Adrenal gland (tissue), 12 donors: ENCODE results near the gene PMIS2. TPM values are rescaled to one million over a fixed set of nuclear protein-coding genes. Genes with fewer than 3 reads are reported as not detected.

ENCODE experiments used
- DNase-seq, 7 donors: peaks; one replicate each; pipeline ENCODE4 v3.0.0-alpha.2; 2019 to 2020
- H3K27ac ChIP-seq, 5 donors: fragments of 200-600 bp; sonication (generic) in 4 of 5; 1 replicate in 3 of 5; 2 replicates in 2 of 5; pipeline versions ENCODE4 v1.5.1 to v1.8.0; 2016 to 2020; ENCODE audit warnings: mild to moderate bottlenecking in 1 of 5
- H3K27me3 ChIP-seq: fragments of 200-600 bp; 2 replicates; pipeline ENCODE4 v1.8.0; 2021
- H3K36me3 ChIP-seq, 2 donors: fragments of 200-600 bp; replicated peaks in 1 of 2; 1 replicate in 1 of 2; 2 replicates in 1 of 2; pipeline versions ENCODE4 v1.5.1 to v1.8.0; 2018 to 2022
- H3K4me1 ChIP-seq, 2 donors: fragments of 200-600 bp; replicated peaks in 1 of 2; 1 replicate in 1 of 2; 2 replicates in 1 of 2; pipeline versions ENCODE4 v1.5.1 to v1.8.0; 2018 to 2021
- H3K4me3 ChIP-seq, 4 donors: fragments of 200-600 bp; sonication (generic) in 3 of 4; one replicate each; pipeline ENCODE4 v1.5.1; 2016 to 2018
- H3K9me3 ChIP-seq, 3 donors: fragments of 200-600 bp; sonication (generic) in 1 of 3; replicated peaks in 1 of 3; 1 replicate in 2 of 3; 2 replicates in 1 of 3; pipeline versions ENCODE4 v1.5.1 to v1.8.0; 2016 to 2021
- CTCF ChIP-seq, 6 experiments: fragments of 450-650 bp in 4 of 6; fragments of 200-600 bp in 2 of 6; sonication (generic) in 1 of 6; IDR thresholded peaks; 1 replicate in 5 of 6; 2 replicates in 1 of 6; pipeline versions ENCODE4 v1.5.1 to v1.8.0; 2016 to 2021; ENCODE audit warnings: antibody characterized with exemption in 6 of 6, mild to moderate bottlenecking in 2 of 6, moderate library complexity in 1 of 6
- POLR2A ChIP-seq, 2 donors: fragments of 450-650 bp; IDR thresholded peaks; one replicate each; pipeline ENCODE4 v1.6.1; 2017; ENCODE audit warnings: antibody characterized with exemption in 2 of 2, mild to moderate bottlenecking in 2 of 2, moderate library complexity in 1 of 2
- WGBS, 4 donors: extraction: QIAGEN DNeasy Blood & Tissue Kit in 2 of 4; methylation state at CpG; one replicate each; pipeline versions ENCODE4 v1.1.5 to v1.1.7; 2013 to 2017; 5-methylcytosine and 5-hydroxymethylcytosine counted together
- intact Hi-C, 2 donors: fragments of 100-400 bp; cut with DNase I; formaldehyde crosslinking; loops; one replicate each; pipeline versions ENCODE4 v1.14.1 to v1.15.0; 2022 to 2023
- polyA plus RNA-seq, 3 donors: library from polyadenylated mRNA; stranded (reverse); fragments of 200-250 nt in 2 of 3; fragments of 350-450 nt in 1 of 3; fragmentation: Illumina TruSeq in 1 of 3; extraction: RNeasy Lipid Tissue Mini Kit (QIAGEN cat#74804) in 1 of 3; gene quantifications; one replicate each; pipeline ENCODE4 v1.2.3, GENCODE V29; 2013 to 2014
- total RNA-seq, 9 donors: library from RNA; depleted of rRNA in 4 of 9; stranded (reverse); fragments of >200 nt in 4 of 9; fragments of 120-200 nt in 1 of 9; fragmentation: NEBNext Ultra II Directional in 1 of 9; extraction: Animal tissue kit (Norgen Biotek cat#: 25700) in 1 of 9; gene quantifications; one replicate each; pipeline versions ENCODE4 v1.1.0 to v1.2.4, GENCODE V29; 2013 to 2023
- donor health status: healthy with polysubstance abuse.
- donor health status: Bipolar disorder and iron deficiency.
- donor health status: DM: yes; HTN: yes; CAD: no.
- donor health status: DM: no; HTN: no; CAD: no.
- donor health status: DM: no; HTN: no; CAD: no.
- donor health status: DM: yes; HTN: yes; CAD: no.

The PMIS2 gene
- total and polyA plus RNA-seq, 12 donors = 0.61 to 0.81 TPM; not detected in 10

GRCh38 chr19:35620001-35620400, 34.0 kb downstream of the PMIS2 start:
- WGBS, 4 donors = 91 to 95% (median 93%) methylated on average over 10 to 17 of the region's 17 CpGs
- Histone ChIP-seq H3K4me3 (no peak overlapping the region), H3K27me3 (no peaks in the 10 kb centered on the region), H3K9me3 (no peaks in the 10 kb centered on the region), H3K27ac (no peak overlapping the region), H3K4me1 (no peaks in the 10 kb centered on the region), H3K36me3 (no peaks in the 10 kb centered on the region)
- no peak for DNase-seq
- intact Hi-C loops = no loop called here
- no peak for TF ChIP-seq CTCF (IDR thresholded peaks at IDR 0.05)
- TF ChIP-seq POLR2A (IDR thresholded peaks at IDR 0.05) = no peak

GRCh38 chr19:35621708-35622107, 35.7 kb downstream of the PMIS2 start:
- intact Hi-C loops = no loop called here
- H3K9me3 ChIP-seq = no peaks in the 10 kb centered on the region
- no peaks in the 10 kb centered on the region for H3K27me3 ChIP-seq
- no peak overlapping the region for H3K4me3 ChIP-seq
- TF ChIP-seq CTCF (IDR thresholded peaks at IDR 0.05) = no peak
- TF ChIP-seq POLR2A (IDR thresholded peaks at IDR 0.05) = no peak
- H3K36me3 ChIP-seq = no peaks in the 10 kb centered on the region
- H3K4me1 ChIP-seq = no peaks in the 10 kb centered on the region
- WGBS, 4 donors = 91 to 93% (median 92%) methylated on average over 9 of the region's 9 CpGs
- no peak overlapping the region for H3K27ac ChIP-seq
- no peak for DNase-seq

- no peak overlapping the region for H3K4me3 ChIP-seq
- no peaks in the 10 kb centered on the region for H3K36me3 ChIP-seq
- H3K27me3 ChIP-seq = no peaks in the 10 kb centered on the region
- DNase-seq = no peak
- H3K4me1 ChIP-seq = no peaks in the 10 kb centered on the region
- no peak for TF ChIP-seq CTCF (IDR thresholded peaks at IDR 0.05)
- no peak for TF ChIP-seq POLR2A (IDR thresholded peaks at IDR 0.05)
- H3K27ac ChIP-seq = no peak overlapping the region
- intact Hi-C loops = no loop called here
- WGBS, 4 donors = 90 to 97% (median 94%) methylated on average over 10 to 13 of the region's 13 CpGs
- no peaks in the 10 kb centered on the region for H3K9me3 ChIP-seq
These were observed 36.8 kb downstream of the PMIS2 start for GRCh38 chr19:35622750-35623149.

- H3K4me3 ChIP-seq = no peak overlapping the region
- no peak for DNase-seq
- intact Hi-C loops = no loop called here
- H3K4me1 ChIP-seq = peaks cover 4% of the 10 kb centered on the region in 2 donors
- no peak overlapping the region for H3K27ac ChIP-seq
- H3K27me3 ChIP-seq = no peaks in the 10 kb centered on the region
- no peaks in the 10 kb centered on the region for H3K9me3 ChIP-seq
- TF ChIP-seq CTCF (IDR thresholded peaks at IDR 0.05) = no peak
- no peak for TF ChIP-seq POLR2A (IDR thresholded peaks at IDR 0.05)
- 87 to 91% (median 88%) methylated on average over 6 of the region's 6 CpGs for WGBS, 4 donors
- no peaks in the 10 kb centered on the region for H3K36me3 ChIP-seq
These were observed 37.5 kb downstream of the PMIS2 start for GRCh38 chr19:35623327-35624010.
